ENCODE results near the gene CD99.

Gene CD99

DNA sequence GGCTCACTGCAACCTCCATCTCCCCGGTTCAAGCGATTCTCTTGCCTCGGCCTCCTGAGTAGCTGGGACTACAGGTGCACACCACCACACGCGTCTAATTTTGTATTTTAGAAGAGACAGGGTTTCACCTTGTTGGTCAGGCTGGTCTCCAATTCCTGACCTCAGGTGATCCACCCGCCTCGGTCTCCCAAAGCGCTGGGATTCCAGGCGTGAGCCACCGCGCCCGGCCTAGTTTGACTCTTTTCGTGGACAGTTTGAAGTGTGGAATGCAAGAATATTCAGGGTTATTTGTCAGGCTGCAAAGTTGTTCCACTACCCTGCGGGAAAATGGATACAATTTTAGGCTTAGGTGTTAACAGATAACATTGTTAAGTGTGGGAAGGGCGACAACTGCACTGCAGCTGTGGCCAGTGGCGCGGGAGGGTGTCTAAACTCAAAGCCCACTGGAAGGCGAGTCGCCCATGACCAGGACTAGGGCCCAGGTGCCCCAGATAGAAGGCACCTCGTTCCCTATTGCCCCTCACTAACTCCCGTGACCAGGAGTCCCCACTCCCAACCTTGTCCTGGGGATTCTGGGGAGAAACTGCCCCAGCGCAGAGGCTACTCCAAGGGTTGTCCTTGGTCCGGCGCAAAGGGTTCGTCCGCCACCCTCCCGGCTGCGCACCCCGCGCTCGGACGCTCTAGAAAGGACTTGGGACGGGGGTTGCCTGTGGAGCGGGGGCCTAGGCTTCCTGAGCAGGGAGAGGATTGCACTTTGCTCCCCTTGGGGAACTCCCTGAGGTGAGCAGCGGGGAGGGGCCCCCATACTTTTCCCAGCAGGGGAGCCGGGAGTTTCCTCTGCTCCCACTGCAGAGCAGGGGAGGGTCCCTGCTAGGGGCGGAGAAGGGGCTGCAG, 1.1 kb upstream of the CD99 start:
- H3K4me3 ChIP-seq (ENCODE audit: low read depth, low read length) = no peak overlapping the region
- DNase-seq (ENCODE audit: low read depth, low spot score) = no peak
- TF ChIP-seq CTCF (IDR thresholded peaks at IDR 0.05; ENCODE audit: low read depth, low read length) = no peak
- in situ Hi-C loops (cut with HindIII; ENCODE audit: low sequenced_read_pairs) = no loop called here

DNA sequence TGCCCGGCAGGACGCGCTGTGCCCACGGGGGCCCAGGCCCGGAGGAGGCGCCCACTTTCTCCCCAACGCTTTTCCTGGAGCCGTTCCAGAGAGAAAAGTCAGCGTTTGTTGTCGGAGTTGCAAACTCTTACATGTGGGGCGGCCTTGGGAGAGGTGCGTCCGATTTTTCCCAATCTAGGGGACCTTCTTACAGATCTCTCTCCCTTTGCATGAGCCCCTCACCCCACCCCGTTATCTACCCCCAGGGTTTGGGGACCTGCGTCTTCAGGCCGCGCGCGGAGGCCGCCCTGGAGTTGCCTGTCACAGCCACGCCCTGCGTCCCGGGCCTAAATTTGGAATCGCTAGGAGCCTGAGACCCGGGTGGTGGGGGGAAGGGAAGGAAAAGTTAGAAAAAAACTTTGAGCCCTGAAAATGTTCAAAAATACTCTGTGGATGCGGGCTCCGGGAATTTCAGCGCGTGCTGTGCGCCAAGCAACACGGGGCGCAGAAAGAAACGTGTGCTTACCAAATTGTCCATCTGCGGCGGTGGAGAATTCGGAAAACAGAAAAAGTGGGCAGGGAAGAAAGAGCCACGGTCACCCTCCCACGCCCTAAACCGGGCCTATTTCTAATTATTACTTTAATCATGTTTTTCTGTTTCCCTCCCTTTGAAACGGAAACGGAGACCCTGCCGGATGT, 587 bp downstream of the CD99 start:
- DNase-seq (ENCODE audit: low read depth, low spot score) = peak; percentile 58
- TF ChIP-seq CTCF (IDR thresholded peaks at IDR 0.05; ENCODE audit: low read depth, low read length) = no peak
- peak overlapping the region; percentile 78 for H3K4me3 ChIP-seq (ENCODE audit: low read depth, low read length)
- in situ Hi-C loops (cut with HindIII; ENCODE audit: low sequenced_read_pairs) = no loop called here

DNA sequence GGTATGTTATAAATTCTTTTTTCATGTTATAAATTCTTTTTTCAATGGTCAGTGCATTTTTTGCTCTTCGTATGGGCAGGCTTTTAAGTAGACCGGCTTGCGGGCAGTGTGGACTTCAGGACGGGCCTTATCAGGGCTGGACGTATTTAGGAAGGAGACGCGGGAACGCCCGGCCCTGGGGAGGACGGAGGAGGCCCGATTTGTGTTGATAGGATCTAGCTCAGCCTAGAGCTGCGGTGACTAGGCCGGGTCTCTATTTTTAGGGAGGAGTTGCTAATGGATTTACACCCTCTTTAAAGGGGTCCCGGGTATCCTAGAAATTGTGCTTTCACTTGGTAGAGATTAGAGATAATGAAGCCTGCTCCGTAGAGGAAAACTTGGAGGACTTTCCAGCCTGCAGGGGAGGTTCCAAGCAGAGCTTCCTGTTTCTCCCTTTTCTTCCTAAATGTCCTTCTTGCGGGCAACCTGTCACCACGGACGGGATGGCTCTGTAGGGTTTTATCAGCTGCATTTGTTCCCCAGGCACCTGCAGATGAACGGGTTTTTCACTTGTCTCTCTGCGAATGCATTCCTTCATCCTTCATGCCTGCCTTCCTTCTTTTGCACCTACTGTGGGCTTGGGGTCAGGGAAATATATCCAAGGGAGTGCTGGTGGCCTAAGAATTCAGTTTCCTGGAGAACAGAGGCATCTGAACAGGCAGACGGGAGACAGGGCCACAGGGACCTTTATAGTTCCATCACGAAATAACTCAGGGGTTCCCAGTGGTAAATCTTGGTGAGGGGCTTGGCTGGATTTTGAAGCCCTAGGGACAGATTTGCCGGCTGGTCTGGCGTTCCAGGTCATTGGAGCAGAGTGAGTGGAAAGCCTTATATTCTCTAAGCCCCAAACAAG, 1.4 kb downstream of the CD99 start:
- in situ Hi-C loops (cut with HindIII; ENCODE audit: low sequenced_read_pairs) = no loop called here
- peak overlapping the region; percentile 78 for H3K4me3 ChIP-seq (ENCODE audit: low read depth, low read length)
- no peak for TF ChIP-seq CTCF (IDR thresholded peaks at IDR 0.05; ENCODE audit: low read depth, low read length)
- peak; percentile 62 for DNase-seq (ENCODE audit: low read depth, low spot score)

DNA sequence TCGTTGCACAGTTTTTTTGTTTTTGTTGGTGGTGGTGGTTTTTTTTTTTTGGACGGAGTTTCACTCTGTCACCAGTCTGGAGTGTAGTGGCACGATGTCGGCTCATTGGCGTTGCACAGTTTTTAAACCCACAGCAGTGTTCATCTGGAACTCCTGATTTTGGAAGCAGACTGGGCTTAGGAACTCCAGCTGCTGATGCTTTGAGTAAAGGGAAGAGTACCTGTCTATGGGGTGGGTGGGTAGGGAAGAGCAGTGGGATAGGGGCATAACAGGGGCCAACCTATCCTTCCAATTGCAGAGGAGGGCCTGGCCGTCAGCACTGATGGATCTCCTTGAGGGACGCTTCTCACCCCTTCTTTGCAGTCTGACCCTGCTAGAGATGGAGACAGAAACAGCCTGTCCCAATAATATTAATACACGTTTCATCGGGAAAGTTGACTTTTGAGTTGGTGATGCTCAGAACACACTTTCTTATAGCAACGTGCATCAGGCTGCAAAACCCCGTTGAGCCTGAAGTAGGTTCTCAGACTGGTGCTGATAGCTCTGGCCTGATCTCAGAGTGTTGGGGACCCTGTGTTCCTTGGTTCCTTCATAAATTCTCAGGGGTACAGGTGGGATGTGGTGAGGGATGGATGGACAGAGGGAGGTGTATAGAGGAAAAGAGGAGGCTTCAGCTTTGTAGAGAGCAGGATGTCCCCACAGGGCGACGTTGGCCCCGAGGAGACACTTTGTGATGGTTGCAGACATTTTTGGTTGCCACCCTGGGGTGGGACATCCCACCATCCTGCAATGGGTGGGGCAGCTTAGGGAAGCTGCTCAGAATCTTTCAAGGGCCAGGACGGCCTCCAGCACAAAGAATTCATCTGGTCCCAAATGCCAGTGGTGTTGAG, 2.3 kb downstream of the CD99 start:
- H3K4me3 ChIP-seq (ENCODE audit: low read depth, low read length) = peak overlapping the region; percentile 78
- no peak for TF ChIP-seq CTCF (IDR thresholded peaks at IDR 0.05; ENCODE audit: low read depth, low read length)

DNA sequence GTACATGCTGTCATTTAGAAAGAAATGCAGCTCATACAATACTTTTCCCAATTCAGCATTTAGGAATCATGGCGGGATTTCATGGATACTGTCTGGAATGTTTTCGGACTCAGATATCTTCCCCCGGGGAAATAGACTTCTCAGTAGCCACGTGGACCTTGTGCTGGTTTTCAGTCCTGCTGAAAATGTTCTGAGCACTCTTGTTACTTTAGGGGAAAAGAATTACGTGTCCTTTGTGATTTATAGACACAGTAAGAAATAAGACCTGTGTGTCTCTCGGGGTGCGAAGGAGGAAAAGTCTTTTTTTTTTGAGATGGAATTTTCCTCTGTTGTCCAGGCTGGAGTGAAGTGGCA, 3.8 kb downstream of the CD99 start:
- no peak for DNase-seq (ENCODE audit: low read depth, low spot score)
- no peak overlapping the region for H3K4me3 ChIP-seq (ENCODE audit: low read depth, low read length)
- in situ Hi-C loops (cut with HindIII; ENCODE audit: low sequenced_read_pairs) = no loop called here
- TF ChIP-seq CTCF (IDR thresholded peaks at IDR 0.05; ENCODE audit: low read depth, low read length) = no peak

More for the DNA sequence above, 2.3 kb downstream of the CD99 start:
- in situ Hi-C loops (cut with HindIII; ENCODE audit: low sequenced_read_pairs) = no loop called here
- DNase-seq (ENCODE audit: low read depth, low spot score) = no peak

Measured in astrocyte of the spinal cord (primary cell).